Measurements from ENCODE around the gene NAPB.

Gene NAPB

GRCh38 chr20:23459461-23460150 is 38.3 kb upstream of the NAPB start:
- Histone ChIP-seq H3K27ac (ENCODE audit: low read length) (no peak overlapping the region), H3K27me3 (replicated peaks; ENCODE audit: insufficient read depth, low read length) (no peaks in the 10 kb centered on the region), H3K79me2 (ENCODE audit: low read length) (no peaks in the 10 kb centered on the region), H3K36me3 (replicated peaks; ENCODE audit: insufficient read depth, low read length) (no peaks in the 10 kb centered on the region), H3K4me1 (ENCODE audit: low read length) (no peaks in the 10 kb centered on the region), H4K20me1 (ENCODE audit: insufficient read depth, low read length) (no peaks in the 10 kb centered on the region), H3K9ac (ENCODE audit: low read length) (no peak overlapping the region), H3K9me2 (replicated peaks; ENCODE audit: insufficient read depth, low read length) (no peaks in the 10 kb centered on the region), H2AFZ (ENCODE audit: low read length) (no peak overlapping the region), H3K9me3 (replicated peaks; ENCODE audit: insufficient read depth, low read length) (no peaks in the 10 kb centered on the region), H3K4me3 (ENCODE audit: low read length) (no peak overlapping the region), H3F3A (ENCODE audit: insufficient read depth, low read length) (no peaks in the 10 kb centered on the region), H3K4me2 (ENCODE audit: low read depth, low read length) (no peak overlapping the region)
- TF ChIP-seq EZH2 (optimal IDR thresholded peaks at IDR 0.05; ENCODE audit: low read depth, low read length) (no peak), CTCF (IDR thresholded peaks at IDR 0.05; ENCODE audit: low read length) (no peak), EZH2phosphoT487 (IDR thresholded peaks at IDR 0.05; ENCODE audit: low read length) (no peak)
- DNase-seq: no peak

- H3K4me2 ChIP-seq (ENCODE audit: low read depth, low read length): no peak overlapping the region
- no peak overlapping the region for H3K27ac ChIP-seq (ENCODE audit: low read length)
- H3K36me3 ChIP-seq (replicated peaks; ENCODE audit: insufficient read depth, low read length): no peaks in the 10 kb centered on the region
- H3K9me3 ChIP-seq (replicated peaks; ENCODE audit: insufficient read depth, low read length): no peaks in the 10 kb centered on the region
- H3K4me3 ChIP-seq (ENCODE audit: low read length): no peak overlapping the region
- H3K9ac ChIP-seq (ENCODE audit: low read length): no peak overlapping the region
- no peak for DNase-seq
- TF ChIP-seq EZH2 (optimal IDR thresholded peaks at IDR 0.05; ENCODE audit: low read depth, low read length): no peak
- TF ChIP-seq CTCF (IDR thresholded peaks at IDR 0.05; ENCODE audit: low read length): no peak
- TF ChIP-seq EZH2phosphoT487 (IDR thresholded peaks at IDR 0.05; ENCODE audit: low read length): no peak
- H3K79me2 ChIP-seq (ENCODE audit: low read length): no peaks in the 10 kb centered on the region
- H2AFZ ChIP-seq (ENCODE audit: low read length): no peak overlapping the region
- H3K4me1 ChIP-seq (ENCODE audit: low read length): no peaks in the 10 kb centered on the region
- H3K27me3 ChIP-seq (replicated peaks; ENCODE audit: insufficient read depth, low read length): no peaks in the 10 kb centered on the region
- H3K9me2 ChIP-seq (replicated peaks; ENCODE audit: insufficient read depth, low read length): no peaks in the 10 kb centered on the region
- no peaks in the 10 kb centered on the region for H3F3A ChIP-seq (ENCODE audit: insufficient read depth, low read length)
- H4K20me1 ChIP-seq (ENCODE audit: insufficient read depth, low read length): no peaks in the 10 kb centered on the region
These were observed 35.6 kb upstream of the NAPB start for GRCh38 chr20:23456873-23457272.

GRCh38 chr20:23456409-23456808 is 35.1 kb upstream of the NAPB start:
- TF ChIP-seq EZH2phosphoT487 (IDR thresholded peaks at IDR 0.05; ENCODE audit: low read length): no peak
- no peak for TF ChIP-seq CTCF (IDR thresholded peaks at IDR 0.05; ENCODE audit: low read length)
- no peak for TF ChIP-seq EZH2 (optimal IDR thresholded peaks at IDR 0.05; ENCODE audit: low read depth, low read length)
- Histone ChIP-seq H4K20me1 (ENCODE audit: insufficient read depth, low read length) (no peaks in the 10 kb centered on the region), H3K36me3 (replicated peaks; ENCODE audit: insufficient read depth, low read length) (no peaks in the 10 kb centered on the region), H3K79me2 (ENCODE audit: low read length) (no peaks in the 10 kb centered on the region), H3K4me3 (ENCODE audit: low read length) (no peak overlapping the region), H2AFZ (ENCODE audit: low read length) (no peak overlapping the region), H3K9me3 (replicated peaks; ENCODE audit: insufficient read depth, low read length) (no peaks in the 10 kb centered on the region), H3K9ac (ENCODE audit: low read length) (no peak overlapping the region), H3K27me3 (replicated peaks; ENCODE audit: insufficient read depth, low read length) (no peaks in the 10 kb centered on the region), H3K27ac (ENCODE audit: low read length) (no peak overlapping the region), H3K4me2 (ENCODE audit: low read depth, low read length) (no peak overlapping the region), H3F3A (ENCODE audit: insufficient read depth, low read length) (no peaks in the 10 kb centered on the region), H3K4me1 (ENCODE audit: low read length) (no peaks in the 10 kb centered on the region), H3K9me2 (replicated peaks; ENCODE audit: insufficient read depth, low read length) (no peaks in the 10 kb centered on the region)
- no peak for DNase-seq

Measured in MM.1S (cell line).